Ovary (tissue), 3 donors: ENCODE measurements around the gene MAPK1.

Experiments used
- CTCF ChIP-seq, 3 donors: fragments of 450-650 bp in 2 of 3; fragments of 200-600 bp in 1 of 3; IDR thresholded peaks; one replicate each; pipeline versions ENCODE4 v1.5.1 to v1.8.0; 2016 to 2022; ENCODE audit warnings: antibody characterized with exemption in 3 of 3, mild to moderate bottlenecking in 1 of 3
- EP300 ChIP-seq: sonication (generic); formaldehyde crosslinking; IDR thresholded peaks from one replicate; pipeline ENCODE4 v1.6.1; 2017; ENCODE audit warnings: antibody characterized with exemption
- POLR2A ChIP-seq: fragments of 450-650 bp; IDR thresholded peaks from one replicate; pipeline ENCODE4 v1.6.1; 2017; ENCODE audit warnings: antibody characterized with exemption, mild to moderate bottlenecking, moderate library complexity
- donor health status: DM: no; HTN: no; CAD: no.

GRCh38 chr22:21894799-21895198, 27.4 kb upstream of the MAPK1 start:
- no peak for TF ChIP-seq CTCF (IDR thresholded peaks at IDR 0.05)
- TF ChIP-seq EP300 = no peak
- TF ChIP-seq POLR2A = no peak
